ENCODE data around the gene RRAD. TPM values are rescaled to one million over a fixed set of nuclear protein-coding genes. Genes with fewer than 3 reads are reported as not detected.

RRAD gene
- total and polyA plus RNA-seq, 2 of the 4 experiments (the other 2 are of a cell fraction) = 1.3 to 2.1 TPM

- no peak for ATAC-seq (ENCODE audit: low read depth)
- in situ Hi-C loops (cut with MboI; ENCODE audit: low sequenced_read_pairs) (no loop called here), intact Hi-C loops (cut with micrococcal nuclease) (no loop called here), dilution Hi-C loops (cut with HindIII; ENCODE audit: low sequenced_read_pairs, unreplicated experiment) (no loop called here)
- peak overlapping the region; percentile 90 for H3K14ac ChIP-seq (replicated peaks; ENCODE audit: low read depth, low read length)
- H2BK15ac ChIP-seq (ENCODE audit: low read depth, low read length) = peak overlapping the region; percentile 80; the same call in 1 of the 3 replicates
- H3K4me2 ChIP-seq (ENCODE audit: low read depth, low read length) = peak overlapping the region; percentile 54
- H3K56ac ChIP-seq (ENCODE audit: extremely low read depth, insufficient read depth, low read length) = no peak overlapping the region
- H3K18ac ChIP-seq (ENCODE audit: low read depth, low read length) = peak overlapping the region; percentile 81
- peak overlapping the region; percentile 77 for H4K91ac ChIP-seq (ENCODE audit: insufficient read depth, low read depth, low read length)
- POLR2A ChIA-PET (ENCODE audit: unreplicated experiment) = no interaction called here
- H2BK5ac ChIP-seq (ENCODE audit: low read depth, low read length, poor library complexity, severe bottlenecking) = peak overlapping the region; percentile 14
- peak overlapping the region; percentile 89 for H2AK5ac ChIP-seq (ENCODE audit: low read depth, low read length)
- no peaks in the 10 kb centered on the region for H3K27me3 ChIP-seq (ENCODE audit: control insufficient read depth, insufficient read depth, low read length)
- peaks cover 34% of the 10 kb centered on the region for H3K9me1 ChIP-seq (ENCODE audit: insufficient read depth, low read length)
- no peaks in the 10 kb centered on the region for H4K20me1 ChIP-seq (ENCODE audit: insufficient read depth, low read length)
- H2AFZ ChIP-seq (replicated peaks; ENCODE audit: low read length, poor library complexity) = peak overlapping the region; percentile 69
- peak overlapping the region; percentile 58 for H4K5ac ChIP-seq (ENCODE audit: low read depth, low read length)
- peak overlapping the region; percentile 45 for H2AK9ac ChIP-seq (replicated peaks; ENCODE audit: low read depth, low read length, poor library complexity)
- no peak overlapping the region; the same call in 1 of the 2 replicates for H3K9ac ChIP-seq (ENCODE audit: low read depth, low read length)
- BruUV-seq (replicated peaks) = no TSS peak
- CTCF ChIA-PET = interaction anchor here (1.2 to 1.4 kb wide), 2 partner anchors 23 to 33 kb away, joined by 4 to 5 read pairs; no protein-coding TSS in a partner anchor
- peaks cover 0 to 10% of the 10 kb centered on the region in 2 experiments; a peak in 1 of 4 replicates for H3K79me1 ChIP-seq (ENCODE audit: low read depth in 1 of 2, low read length in 2 of 2)
- peak overlapping the region; percentile 52 to 97; a peak in 3 of 4 replicates for H4K8ac ChIP-seq (ENCODE audit: low read depth in 2 of 2, low read length in 2 of 2)
- DNase-seq = no peak
- 90% methylated on average over 2 of the region's 11 CpGs; no CpG with 5 or more reads in 1 of the 2 experiments for WGBS, 2 experiments (ENCODE audit: extremely low coverage in 2 of 2, insufficient read length in 1 of 2)
- H3K36me3 ChIP-seq (ENCODE audit: control insufficient read depth, insufficient read depth, low read length) = no peaks in the 10 kb centered on the region
- H3K23ac ChIP-seq (ENCODE audit: low read depth, low read length) = peak overlapping the region; percentile 70
- H3K4ac ChIP-seq (ENCODE audit: low read depth, low read length) = peak overlapping the region; percentile 90
- no peaks in the 10 kb centered on the region for H3K9me3 ChIP-seq (ENCODE audit: control insufficient read depth, insufficient read depth, low read length)
- H3K27ac ChIP-seq (ENCODE audit: insufficient read depth, low read length) = peak overlapping the region; percentile 26; the same call in 1 of the 2 replicates
- peaks cover 29% of the 10 kb centered on the region for H3K4me1 ChIP-seq (ENCODE audit: control insufficient read depth, insufficient read depth, low read length)
- H3K4me3 ChIP-seq (ENCODE audit: insufficient read depth, low read depth, low read length) = no peak overlapping the region
- TF ChIP-seq MXI1 (IDR thresholded peaks at IDR 0.05; ENCODE audit: borderline replicate concordance, low read depth, low read length) (no peak), FOS (IDR thresholded peaks at IDR 0.05; ENCODE audit: low read depth, low read length) (no peak), RAD21 (IDR thresholded peaks at IDR 0.05; ENCODE audit: low read length) (no peak), CHD1 (IDR thresholded peaks at IDR 0.05; ENCODE audit: low read depth, low read length) (no peak), CTCF (conservative IDR thresholded peaks at IDR 0.05; ENCODE audit: low read depth, low read length) (no peak), CEBPB (IDR thresholded peaks at IDR 0.05; ENCODE audit: low read depth, low read length) (no peak), NFE2L2 (IDR thresholded peaks at IDR 0.05; ENCODE audit: low read depth, low read length) (no peak), RCOR1 (IDR thresholded peaks at IDR 0.05; ENCODE audit: insufficient replicate concordance, low read length) (no peak), MAFK (IDR thresholded peaks at IDR 0.05; ENCODE audit: low read depth, low read length) (no peak), POLR2A (IDR thresholded peaks at IDR 0.05; ENCODE audit: low read depth, low read length) (no peak)
- H2BK120ac ChIP-seq (ENCODE audit: low read depth, low read length) = peak overlapping the region; percentile 75
- peak overlapping the region; percentile 90 for H2BK20ac ChIP-seq (ENCODE audit: low read depth, low read length)
Observed at GRCh38 chr16:66905633-66906539, 19.4 kb downstream of the RRAD start.

Data from IMR-90 (cell line).